ENCODE results near the gene CST3.

DNA sequence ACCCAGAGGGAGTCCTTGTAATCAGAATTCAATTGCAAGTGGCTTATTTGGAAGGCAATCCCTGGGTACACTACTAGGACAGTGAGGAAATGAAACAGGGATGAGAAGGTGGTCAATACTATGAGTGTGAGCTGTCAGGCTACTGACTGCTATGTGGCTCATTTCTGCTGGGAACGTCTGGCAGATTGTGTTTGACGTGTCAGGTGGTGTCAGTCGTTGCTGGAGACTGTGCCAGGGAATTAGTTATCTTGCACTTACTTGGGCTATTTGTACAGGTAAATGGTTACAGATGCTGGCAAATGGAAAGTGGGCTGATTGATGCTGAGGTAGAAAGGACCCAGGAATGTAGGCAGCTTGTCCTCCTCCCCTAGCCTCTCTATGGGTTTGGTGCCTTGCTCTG lies 33.7 kb upstream of the CST3 start:
- no peak for TF ChIP-seq POLR2AphosphoS5 (IDR thresholded peaks at IDR 0.05; ENCODE audit: low read depth, low read length)
- TF ChIP-seq, protein P1, sequence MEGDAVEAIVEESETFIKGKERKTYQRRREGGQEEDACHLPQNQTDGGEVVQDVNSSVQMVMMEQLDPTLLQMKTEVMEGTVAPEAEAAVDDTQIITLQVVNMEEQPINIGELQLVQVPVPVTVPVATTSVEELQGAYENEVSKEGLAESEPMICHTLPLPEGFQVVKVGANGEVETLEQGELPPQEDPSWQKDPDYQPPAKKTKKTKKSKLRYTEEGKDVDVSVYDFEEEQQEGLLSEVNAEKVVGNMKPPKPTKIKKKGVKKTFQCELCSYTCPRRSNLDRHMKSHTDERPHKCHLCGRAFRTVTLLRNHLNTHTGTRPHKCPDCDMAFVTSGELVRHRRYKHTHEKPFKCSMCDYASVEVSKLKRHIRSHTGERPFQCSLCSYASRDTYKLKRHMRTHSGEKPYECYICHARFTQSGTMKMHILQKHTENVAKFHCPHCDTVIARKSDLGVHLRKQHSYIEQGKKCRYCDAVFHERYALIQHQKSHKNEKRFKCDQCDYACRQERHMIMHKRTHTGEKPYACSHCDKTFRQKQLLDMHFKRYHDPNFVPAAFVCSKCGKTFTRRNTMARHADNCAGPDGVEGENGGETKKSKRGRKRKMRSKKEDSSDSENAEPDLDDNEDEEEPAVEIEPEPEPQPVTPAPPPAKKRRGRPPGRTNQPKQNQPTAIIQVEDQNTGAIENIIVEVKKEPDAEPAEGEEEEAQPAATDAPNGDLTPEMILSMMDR (IDR thresholded peaks at IDR 0.05) = no peak
- TF ChIP-seq, protein P2, sequence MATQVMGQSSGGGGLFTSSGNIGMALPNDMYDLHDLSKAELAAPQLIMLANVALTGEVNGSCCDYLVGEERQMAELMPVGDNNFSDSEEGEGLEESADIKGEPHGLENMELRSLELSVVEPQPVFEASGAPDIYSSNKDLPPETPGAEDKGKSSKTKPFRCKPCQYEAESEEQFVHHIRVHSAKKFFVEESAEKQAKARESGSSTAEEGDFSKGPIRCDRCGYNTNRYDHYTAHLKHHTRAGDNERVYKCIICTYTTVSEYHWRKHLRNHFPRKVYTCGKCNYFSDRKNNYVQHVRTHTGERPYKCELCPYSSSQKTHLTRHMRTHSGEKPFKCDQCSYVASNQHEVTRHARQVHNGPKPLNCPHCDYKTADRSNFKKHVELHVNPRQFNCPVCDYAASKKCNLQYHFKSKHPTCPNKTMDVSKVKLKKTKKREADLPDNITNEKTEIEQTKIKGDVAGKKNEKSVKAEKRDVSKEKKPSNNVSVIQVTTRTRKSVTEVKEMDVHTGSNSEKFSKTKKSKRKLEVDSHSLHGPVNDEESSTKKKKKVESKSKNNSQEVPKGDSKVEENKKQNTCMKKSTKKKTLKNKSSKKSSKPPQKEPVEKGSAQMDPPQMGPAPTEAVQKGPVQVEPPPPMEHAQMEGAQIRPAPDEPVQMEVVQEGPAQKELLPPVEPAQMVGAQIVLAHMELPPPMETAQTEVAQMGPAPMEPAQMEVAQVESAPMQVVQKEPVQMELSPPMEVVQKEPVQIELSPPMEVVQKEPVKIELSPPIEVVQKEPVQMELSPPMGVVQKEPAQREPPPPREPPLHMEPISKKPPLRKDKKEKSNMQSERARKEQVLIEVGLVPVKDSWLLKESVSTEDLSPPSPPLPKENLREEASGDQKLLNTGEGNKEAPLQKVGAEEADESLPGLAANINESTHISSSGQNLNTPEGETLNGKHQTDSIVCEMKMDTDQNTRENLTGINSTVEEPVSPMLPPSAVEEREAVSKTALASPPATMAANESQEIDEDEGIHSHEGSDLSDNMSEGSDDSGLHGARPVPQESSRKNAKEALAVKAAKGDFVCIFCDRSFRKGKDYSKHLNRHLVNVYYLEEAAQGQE (IDR thresholded peaks at IDR 0.05; ENCODE audit: insufficient read depth in 1 of 2, low read depth in 2 of 2, low read length in 1 of 2) = no peak
- no peak for TF ChIP-seq SIN3A (IDR thresholded peaks at IDR 0.05; ENCODE audit: borderline replicate concordance, insufficient read depth, low read depth, low read length)
- no peak for TF ChIP-seq TCF7L2 (IDR thresholded peaks at IDR 0.05; ENCODE audit: low read depth, low read length)
